CD4-positive, alpha-beta T cell treated with Interleukin-10 for 1 hour (primary cell): ENCODE measurements around the gene TJP1.
"Not testable (repeated sequence)": the region's sequence is repeated elsewhere in the genome, so short reads cannot be mapped to it uniquely, and the experiment has no call there.

Experiments used
- DNase-seq: peaks from one replicate; pipeline ENCODE4 v3.0.0-alpha.2; 2020

Gene TJP1

GRCh38 chr15:29792426-29793159, 29.7 kb downstream of the TJP1 start:
- DNase-seq = no peak

GRCh38 chr15:29790607-29791006, 31.7 kb downstream of the TJP1 start:
- DNase-seq = no peak

GRCh38 chr15:29789871-29790270, 32.4 kb downstream of the TJP1 start:
- no peak for DNase-seq

- no peak for DNase-seq
These were observed 33.7 kb downstream of the TJP1 start for GRCh38 chr15:29788433-29789034.

GRCh38 chr15:29787767-29788166, 34.5 kb downstream of the TJP1 start:
- no peak for DNase-seq

GRCh38 chr15:29785642-29786041, 36.6 kb downstream of the TJP1 start:
- DNase-seq = no peak

GRCh38 chr15:29785136-29785535, 37.1 kb downstream of the TJP1 start:
- DNase-seq = no peak

- DNase-seq = no peak
These were observed 37.9 kb downstream of the TJP1 start for GRCh38 chr15:29784413-29784812.

- not testable (repeated sequence) for DNase-seq
These were observed 39.5 kb downstream of the TJP1 start for GRCh38 chr15:29782816-29783215.

- no peak for DNase-seq
These were observed 43.9 kb downstream of the TJP1 start for GRCh38 chr15:29778382-29778781.

GRCh38 chr15:29776859-29777258, 45.4 kb downstream of the TJP1 start:
- no peak for DNase-seq

GRCh38 chr15:29774900-29775299, 47.4 kb downstream of the TJP1 start:
- no peak for DNase-seq

GRCh38 chr15:29773816-29774215, 48.5 kb downstream of the TJP1 start:
- DNase-seq = no peak

- DNase-seq = no peak
These were observed 49.3 kb downstream of the TJP1 start for GRCh38 chr15:29773000-29773399.

- no peak for DNase-seq
These were observed 51.5 kb downstream of the TJP1 start for GRCh38 chr15:29770796-29771195.

GRCh38 chr15:29765898-29766527, 56.3 kb downstream of the TJP1 start:
- DNase-seq = no peak

GRCh38 chr15:29765234-29765841, 56.9 kb downstream of the TJP1 start:
- DNase-seq = no peak

- no peak for DNase-seq
These were observed 62.7 kb downstream of the TJP1 start for GRCh38 chr15:29759596-29759995.

- no peak for DNase-seq
These were observed 65.7 kb downstream of the TJP1 start for GRCh38 chr15:29756358-29757267.

GRCh38 chr15:29754009-29754408, 68.3 kb downstream of the TJP1 start:
- not testable (repeated sequence) for DNase-seq

GRCh38 chr15:29753506-29753905, 68.8 kb downstream of the TJP1 start:
- DNase-seq = no peak

- DNase-seq = no peak
These were observed 71.5 kb downstream of the TJP1 start for GRCh38 chr15:29750754-29751153.
